GM12878 (cell line): ENCODE results near the gene ZNF397. TPM values are rescaled to one million over a fixed set of nuclear protein-coding genes. Genes with fewer than 3 reads are reported as not detected.

Source experiments
- ATAC-seq: fragments of 200-7000 bp; cut with Tn5 transposase; 3 replicates; pipeline ENCODE4 v1.9.1; 2020; ENCODE audit warnings: mild to moderate bottlenecking, moderate library complexity
- BruUV-seq: library from RNA; stranded (reverse); fragments of 400-500 nt; replicated peaks from 2 replicates; lab custom pipeline; 2021; lab: Mats Ljungman, UMichigan
- CTCF ChIA-PET: fragments of 300-600 bp; sonication (Branson Sonifier 250); formaldehyde crosslinking; extraction: SDS; loops from one replicate; lab custom pipeline; 2021; ENCODE audit warnings: inconsistent platforms; lab: Yijun Ruan, JAX
- POLR2A ChIA-PET: fragments of 350-600 bp; formaldehyde crosslinking; extraction: SDS; loops from one replicate; lab custom pipeline; 2021; ENCODE audit warnings: inconsistent platforms; lab: Charles Lee
- RAD21 ChIA-PET: fragments of 300-600 bp; sonication (Branson Sonifier 250); formaldehyde crosslinking; loops from one replicate; lab custom pipeline; 2023; ENCODE audit warnings: antibody characterized with exemption; ENCODE audit not compliant: unreplicated experiment; lab: Charles Lee
- SMC1A ChIA-PET: fragments of 300-600 bp; sonication (Branson Sonifier 250); formaldehyde crosslinking; loops from one replicate; lab custom pipeline; 2023; ENCODE audit not compliant: unreplicated experiment, uncharacterized antibody; lab: Charles Lee
- DNase-seq: peaks from one replicate; pipeline ENCODE4 v3.0.0-alpha.2; 2011; ENCODE audit warnings: low read depth, low spot score
- FAIRE-seq: peaks from 3 replicates; lab custom pipeline; 2011; peaks lifted over from hg19 to GRCh38; lab: Jason Lieb, UNC
- H2AFZ ChIP-seq: 2 replicates; pipeline ENCODE4 v1.6.0; 2011; ENCODE audit warnings: low read depth, low read length, control low read depth; ENCODE audit not compliant: control insufficient read depth
- H3K27ac ChIP-seq: 2 replicates; pipeline ENCODE4 v1.5.1; 2011; ENCODE audit warnings: control low read depth; ENCODE audit not compliant: control insufficient read depth, insufficient read depth
- H3K27me3 ChIP-seq, 2 experiments: replicated peaks in 1 of 2; 2 replicates each; pipeline versions ENCODE4 v1.6.0 to v1.6.1; 2011; ENCODE audit warnings: low read length in 1 of 2; ENCODE audit not compliant: control insufficient read depth in 2 of 2, insufficient read depth in 2 of 2
- H3K36me3 ChIP-seq, 2 experiments: 2 replicates each; pipeline ENCODE4 v1.5.1; 2011; ENCODE audit warnings: low read length in 1 of 2; ENCODE audit not compliant: control insufficient read depth in 2 of 2, insufficient read depth in 2 of 2
- H3K4me1 ChIP-seq: 2 replicates; pipeline ENCODE4 v1.6.1; 2011; ENCODE audit warnings: mild to moderate bottlenecking, low read length, moderate library complexity, mixed read lengths; ENCODE audit not compliant: control insufficient read depth, insufficient read depth
- H3K4me2 ChIP-seq: 2 replicates; pipeline ENCODE4 v1.6.0; 2011; ENCODE audit warnings: control low read depth; ENCODE audit not compliant: control insufficient read depth, insufficient read depth
- H3K4me3 ChIP-seq: fragments of 200-600 bp; sonication (generic); 2 replicates; pipeline ENCODE4 v1.5.1; 2016
- H3K79me2 ChIP-seq: 2 replicates; pipeline ENCODE4 v1.6.0; 2011; ENCODE audit warnings: low read length; ENCODE audit not compliant: control insufficient read depth, insufficient read depth
- H3K9ac ChIP-seq: 2 replicates; pipeline ENCODE4 v1.8.0; 2011; ENCODE audit warnings: low read length, control low read depth, mixed read lengths; ENCODE audit not compliant: control insufficient read depth, insufficient read depth
- H3K9me3 ChIP-seq: replicated peaks from 3 replicates; pipeline ENCODE4 v1.5.1; 2011; ENCODE audit warnings: mild to moderate bottlenecking, low read length; ENCODE audit not compliant: control insufficient read depth, insufficient read depth
- H4K20me1 ChIP-seq: 2 replicates; pipeline ENCODE4 v1.6.0; 2011; ENCODE audit not compliant: control insufficient read depth, insufficient read depth
- EGR1 ChIP-seq, 2 experiments: IDR thresholded peaks; 1 replicate in 1 of 2; 2 replicates in 1 of 2; pipeline ENCODE4 v1.6.1; 2011 to 2012; ENCODE audit warnings: low read depth in 2 of 2, low read length in 2 of 2, borderline replicate concordance in 1 of 2, mild to moderate bottlenecking in 1 of 2, moderate library complexity in 1 of 2
- LARP7 ChIP-seq: fragments of 450-650 bp; IDR thresholded peaks from 2 replicates; pipeline ENCODE4 v1.6.1; 2017; ENCODE audit warnings: mild to moderate bottlenecking
- MEF2A ChIP-seq: IDR thresholded peaks from 2 replicates; pipeline ENCODE4 v1.6.1; 2011; ENCODE audit warnings: low read depth, mild to moderate bottlenecking, low read length, moderate library complexity; ENCODE audit not compliant: insufficient read depth
- NR2F1 ChIP-seq: fragments of 450-650 bp; conservative IDR thresholded peaks from 2 replicates; pipeline ENCODE4 v1.6.1; 2017; ENCODE audit warnings: mild to moderate bottlenecking
- RCOR1 ChIP-seq: conservative IDR thresholded peaks from 2 replicates; pipeline ENCODE4 v1.6.1; 2012; ENCODE audit warnings: low read depth, low read length, improper control_type of control experiment
- TCF7 ChIP-seq: IDR thresholded peaks from 2 replicates; pipeline ENCODE4 v1.6.1; 2014; ENCODE audit warnings: antibody characterized with exemption, borderline replicate concordance
- ZBTB11 ChIP-seq: fragments of 450-650 bp; formaldehyde crosslinking; IDR thresholded peaks from 2 replicates; pipeline ENCODE4 v1.5.0; 2022; ENCODE audit warnings: mild to moderate bottlenecking, missing genetic modification characterization
- WGBS: methylation state at CpG from one replicate; pipeline ENCODE4 v1.1.6; 2016; ENCODE audit warnings: low lambda C conversion rate; ENCODE audit not compliant: insufficient replicate concordance, insufficient coverage; ENCODE audit errors: missing lambda C conversion rate; 5-methylcytosine and 5-hydroxymethylcytosine counted together
- in situ Hi-C: fragments of 300-500 bp; cut with MboI; formaldehyde crosslinking; loops from 9 replicates; pipeline ENCODE4 v1.14.3; 2018; ENCODE audit warnings: mixed read lengths
- intact Hi-C: fragments of 100-400 bp; cut with micrococcal nuclease; formaldehyde crosslinking; loops from one replicate; pipeline ENCODE4 v1.14.2; 2022; ENCODE audit not compliant: unreplicated experiment
- polyA plus RNA-seq, 11 experiments: library from polyadenylated mRNA; depleted of rRNA in 4 of 11; unstranded in 6 of 11; stranded (reverse) in 5 of 11; fragments of >200 nt; fragmentation: Nextera tagmentation in 4 of 11; fragmentation: Illumina TruSeq in 1 of 11; extraction: Ambion mirVana in 4 of 11; extraction: Trizol in 1 of 11; gene quantifications; 1 replicate in 1 of 11; 2 replicates in 10 of 11; pipeline versions ENCODE4 v1.2.1 to v1.2.3, GENCODE V29; 2011 to 2016; ENCODE audit warnings: inconsistent platforms in 2 of 11, missing spikeins in 2 of 11, low read depth in 1 of 11
- total RNA-seq, 4 experiments: library from RNA; depleted of rRNA in 3 of 4; stranded (reverse); fragments of >200 nt in 3 of 4; fragmentation: Illumina TruSeq in 1 of 4; extraction: Trizol in 1 of 4; gene quantifications; 2 replicates each; pipeline versions ENCODE4 v1.2.1 to v1.2.3, GENCODE V29; 2013 to 2021
- TF ChIP-seq, protein P1 (sequence below): fragments of 450-650 bp; IDR thresholded peaks from 2 replicates; pipeline ENCODE4 v1.6.1; 2014; ENCODE audit warnings: mild to moderate bottlenecking
- TF ChIP-seq, protein P2 (sequence below): IDR thresholded peaks from 2 replicates; pipeline ENCODE4 v1.6.1; 2012; ENCODE audit warnings: improper control_type of control experiment, low read depth, low read length; ENCODE audit not compliant: insufficient replicate concordance
- TF ChIP-seq, protein P3 (sequence below): fragments of 450-650 bp; formaldehyde crosslinking; IDR thresholded peaks from 2 replicates; pipeline ENCODE4 v1.4.0; 2020; ENCODE audit warnings: mild to moderate bottlenecking, moderate library complexity

The ZNF397 gene
- total and polyA plus RNA-seq, 10 of the 15 experiments (the other 5 are each of a cell fraction or from before 2014, with no cell fraction given), result 5.2 to 13.3 (median 10.8) TPM

- no peak overlapping the region for H3K9ac ChIP-seq
- ChIA-PET POLR2A (no interaction called here), CTCF (interaction anchor here (0.6 to 1.5 kb wide), 5 partner anchors 12 to 167 kb away, joined by 3 to 6 read pairs (median 4); no protein-coding TSS in a partner anchor), RAD21 (no interaction called here), SMC1A (interaction anchor here (1.1 to 2.4 kb wide), 5 partner anchors 10 to 197 kb away, joined by 3 to 8 read pairs (median 4); no protein-coding TSS in a partner anchor)
- DNase-seq (no peak), ATAC-seq (no peak), FAIRE-seq (no peak)
- in situ Hi-C loops, result no loop called here
- BruUV-seq, result no TSS peak
- intact Hi-C loops, result no loop called here
- no peaks in the 10 kb centered on the region; the same call in 2 of the 3 replicates for H3K9me3 ChIP-seq
- WGBS, result 23% methylated on average over 3 of the region's 3 CpGs
- H3K4me2 ChIP-seq, result no peak overlapping the region
- no peaks in the 10 kb centered on the region for H3K36me3 ChIP-seq
- H3K4me1 ChIP-seq, result no peaks in the 10 kb centered on the region
- no peaks in the 10 kb centered on the region; the same call in 1 of the 2 replicates for H4K20me1 ChIP-seq
- H3K27me3 ChIP-seq, result no peaks in the 10 kb centered on the region
- no peak overlapping the region for H3K4me3 ChIP-seq
- H3K27ac ChIP-seq, result no peak overlapping the region
- no peak overlapping the region for H2AFZ ChIP-seq
- H3K79me2 ChIP-seq, result no peaks in the 10 kb centered on the region
- TF ChIP-seq EGR1 (IDR thresholded peaks at IDR 0.05; ENCODE audit: borderline replicate concordance in 1 of 2, low read depth in 2 of 2, low read length in 2 of 2), result no peak
- no peak for TF ChIP-seq MEF2A
- no peak for TF ChIP-seq TCF7
- TF ChIP-seq, protein P1, sequence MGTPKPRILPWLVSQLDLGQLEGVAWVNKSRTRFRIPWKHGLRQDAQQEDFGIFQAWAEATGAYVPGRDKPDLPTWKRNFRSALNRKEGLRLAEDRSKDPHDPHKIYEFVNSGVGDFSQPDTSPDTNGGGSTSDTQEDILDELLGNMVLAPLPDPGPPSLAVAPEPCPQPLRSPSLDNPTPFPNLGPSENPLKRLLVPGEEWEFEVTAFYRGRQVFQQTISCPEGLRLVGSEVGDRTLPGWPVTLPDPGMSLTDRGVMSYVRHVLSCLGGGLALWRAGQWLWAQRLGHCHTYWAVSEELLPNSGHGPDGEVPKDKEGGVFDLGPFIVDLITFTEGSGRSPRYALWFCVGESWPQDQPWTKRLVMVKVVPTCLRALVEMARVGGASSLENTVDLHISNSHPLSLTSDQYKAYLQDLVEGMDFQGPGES, result no peak
- no peak for TF ChIP-seq ZBTB11 (CRISPR knock-in tag)
- TF ChIP-seq, protein P2, sequence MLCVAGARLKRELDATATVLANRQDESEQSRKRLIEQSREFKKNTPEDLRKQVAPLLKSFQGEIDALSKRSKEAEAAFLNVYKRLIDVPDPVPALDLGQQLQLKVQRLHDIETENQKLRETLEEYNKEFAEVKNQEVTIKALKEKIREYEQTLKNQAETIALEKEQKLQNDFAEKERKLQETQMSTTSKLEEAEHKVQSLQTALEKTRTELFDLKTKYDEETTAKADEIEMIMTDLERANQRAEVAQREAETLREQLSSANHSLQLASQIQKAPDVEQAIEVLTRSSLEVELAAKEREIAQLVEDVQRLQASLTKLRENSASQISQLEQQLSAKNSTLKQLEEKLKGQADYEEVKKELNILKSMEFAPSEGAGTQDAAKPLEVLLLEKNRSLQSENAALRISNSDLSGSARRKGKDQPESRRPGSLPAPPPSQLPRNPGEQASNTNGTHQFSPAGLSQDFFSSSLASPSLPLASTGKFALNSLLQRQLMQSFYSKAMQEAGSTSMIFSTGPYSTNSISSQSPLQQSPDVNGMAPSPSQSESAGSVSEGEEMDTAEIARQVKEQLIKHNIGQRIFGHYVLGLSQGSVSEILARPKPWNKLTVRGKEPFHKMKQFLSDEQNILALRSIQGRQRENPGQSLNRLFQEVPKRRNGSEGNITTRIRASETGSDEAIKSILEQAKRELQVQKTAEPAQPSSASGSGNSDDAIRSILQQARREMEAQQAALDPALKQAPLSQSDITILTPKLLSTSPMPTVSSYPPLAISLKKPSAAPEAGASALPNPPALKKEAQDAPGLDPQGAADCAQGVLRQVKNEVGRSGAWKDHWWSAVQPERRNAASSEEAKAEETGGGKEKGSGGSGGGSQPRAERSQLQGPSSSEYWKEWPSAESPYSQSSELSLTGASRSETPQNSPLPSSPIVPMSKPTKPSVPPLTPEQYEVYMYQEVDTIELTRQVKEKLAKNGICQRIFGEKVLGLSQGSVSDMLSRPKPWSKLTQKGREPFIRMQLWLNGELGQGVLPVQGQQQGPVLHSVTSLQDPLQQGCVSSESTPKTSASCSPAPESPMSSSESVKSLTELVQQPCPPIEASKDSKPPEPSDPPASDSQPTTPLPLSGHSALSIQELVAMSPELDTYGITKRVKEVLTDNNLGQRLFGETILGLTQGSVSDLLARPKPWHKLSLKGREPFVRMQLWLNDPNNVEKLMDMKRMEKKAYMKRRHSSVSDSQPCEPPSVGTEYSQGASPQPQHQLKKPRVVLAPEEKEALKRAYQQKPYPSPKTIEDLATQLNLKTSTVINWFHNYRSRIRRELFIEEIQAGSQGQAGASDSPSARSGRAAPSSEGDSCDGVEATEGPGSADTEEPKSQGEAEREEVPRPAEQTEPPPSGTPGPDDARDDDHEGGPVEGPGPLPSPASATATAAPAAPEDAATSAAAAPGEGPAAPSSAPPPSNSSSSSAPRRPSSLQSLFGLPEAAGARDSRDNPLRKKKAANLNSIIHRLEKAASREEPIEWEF, result no peak
- no peak for TF ChIP-seq RCOR1
- TF ChIP-seq, protein P3, sequence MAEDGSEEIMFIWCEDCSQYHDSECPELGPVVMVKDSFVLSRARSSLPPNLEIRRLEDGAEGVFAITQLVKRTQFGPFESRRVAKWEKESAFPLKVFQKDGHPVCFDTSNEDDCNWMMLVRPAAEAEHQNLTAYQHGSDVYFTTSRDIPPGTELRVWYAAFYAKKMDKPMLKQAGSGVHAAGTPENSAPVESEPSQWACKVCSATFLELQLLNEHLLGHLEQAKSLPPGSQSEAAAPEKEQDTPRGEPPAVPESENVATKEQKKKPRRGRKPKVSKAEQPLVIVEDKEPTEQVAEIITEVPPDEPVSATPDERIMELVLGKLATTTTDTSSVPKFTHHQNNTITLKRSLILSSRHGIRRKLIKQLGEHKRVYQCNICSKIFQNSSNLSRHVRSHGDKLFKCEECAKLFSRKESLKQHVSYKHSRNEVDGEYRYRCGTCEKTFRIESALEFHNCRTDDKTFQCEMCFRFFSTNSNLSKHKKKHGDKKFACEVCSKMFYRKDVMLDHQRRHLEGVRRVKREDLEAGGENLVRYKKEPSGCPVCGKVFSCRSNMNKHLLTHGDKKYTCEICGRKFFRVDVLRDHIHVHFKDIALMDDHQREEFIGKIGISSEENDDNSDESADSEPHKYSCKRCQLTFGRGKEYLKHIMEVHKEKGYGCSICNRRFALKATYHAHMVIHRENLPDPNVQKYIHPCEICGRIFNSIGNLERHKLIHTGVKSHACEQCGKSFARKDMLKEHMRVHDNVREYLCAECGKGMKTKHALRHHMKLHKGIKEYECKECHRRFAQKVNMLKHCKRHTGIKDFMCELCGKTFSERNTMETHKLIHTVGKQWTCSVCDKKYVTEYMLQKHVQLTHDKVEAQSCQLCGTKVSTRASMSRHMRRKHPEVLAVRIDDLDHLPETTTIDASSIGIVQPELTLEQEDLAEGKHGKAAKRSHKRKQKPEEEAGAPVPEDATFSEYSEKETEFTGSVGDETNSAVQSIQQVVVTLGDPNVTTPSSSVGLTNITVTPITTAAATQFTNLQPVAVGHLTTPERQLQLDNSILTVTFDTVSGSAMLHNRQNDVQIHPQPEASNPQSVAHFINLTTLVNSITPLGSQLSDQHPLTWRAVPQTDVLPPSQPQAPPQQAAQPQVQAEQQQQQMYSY (CRISPR knock-in tag), result no peak
- TF ChIP-seq NR2F1, result no peak
- TF ChIP-seq LARP7, result no peak
Measured at GRCh38 chr18:35203067-35203466, 37.8 kb upstream of the ZNF397 start.
